Smooth muscle cell (in vitro differentiated cells): ENCODE measurements around the gene STK32C. TPM values are rescaled to one million over a fixed set of nuclear protein-coding genes. Genes with fewer than 3 reads are reported as not detected.

Experiments used
- DNase-seq: peaks from one replicate; lab custom pipeline; 2025; ENCODE audit not compliant: unreplicated experiment; lab: John Stamatoyannopoulos, UW
- H2AFZ ChIP-seq: fragments of 200-600 bp; sonication (generic); 2 replicates; pipeline ENCODE4 v1.6.0; 2016; ENCODE audit warnings: antibody characterized with exemption, low read depth, mild to moderate bottlenecking
- H3F3A ChIP-seq: fragments of 200-600 bp; sonication (generic); 2 replicates; pipeline ENCODE4 v1.6.0; 2017; ENCODE audit warnings: antibody characterized with exemption, low read depth
- H3K27ac ChIP-seq: fragments of 200-600 bp; sonication (generic); 2 replicates; pipeline ENCODE4 v1.5.1; 2016; ENCODE audit warnings: low read depth, mild to moderate bottlenecking
- H3K27me3 ChIP-seq: fragments of 200-600 bp; sonication (generic); 2 replicates; pipeline ENCODE4 v1.6.1; 2016; ENCODE audit warnings: low read depth, mild to moderate bottlenecking
- H3K36me3 ChIP-seq: fragments of 200-600 bp; sonication (generic); 2 replicates; pipeline ENCODE4 v1.5.1; 2016; ENCODE audit warnings: low read depth
- H3K4me1 ChIP-seq: fragments of 200-600 bp; sonication (generic); 2 replicates; pipeline ENCODE4 v1.5.1; 2016; ENCODE audit warnings: low read depth
- H3K4me2 ChIP-seq: fragments of 200-600 bp; sonication (generic); 2 replicates; pipeline ENCODE4 v1.6.0; 2016; ENCODE audit warnings: mild to moderate bottlenecking
- H3K4me3 ChIP-seq: fragments of 200-600 bp; sonication (generic); 2 replicates; pipeline ENCODE4 v1.5.1; 2016; ENCODE audit warnings: mild to moderate bottlenecking
- H3K79me2 ChIP-seq: fragments of 200-600 bp; sonication (generic); 2 replicates; pipeline ENCODE4 v1.6.0; 2016; ENCODE audit warnings: low read depth, mild to moderate bottlenecking
- H3K9ac ChIP-seq: fragments of 200-600 bp; sonication (generic); 2 replicates; pipeline ENCODE4 v1.6.0; 2016; ENCODE audit warnings: low read depth
- H3K9me3 ChIP-seq: fragments of 200-600 bp; sonication (generic); replicated peaks from 2 replicates; pipeline ENCODE4 v1.5.1; 2016; ENCODE audit warnings: low read depth
- H4K20me1 ChIP-seq: fragments of 200-600 bp; sonication (generic); 2 replicates; pipeline ENCODE4 v1.6.0; 2016; ENCODE audit warnings: low read depth
- WGBS: methylation state at CpG from one replicate; pipeline ENCODE4 v1.1.7; 2016; ENCODE audit warnings: low lambda C conversion rate; 5-methylcytosine and 5-hydroxymethylcytosine counted together
- polyA plus RNA-seq: library from polyadenylated mRNA; unstranded; fragments of >200 nt; fragmentation: Nextera tagmentation; extraction: Ambion mirVana; gene quantifications from 2 replicates; pipeline ENCODE4 v1.2.1, GENCODE V29; 2016
- total RNA-seq: library from RNA; depleted of rRNA; stranded (reverse); fragments of >200 nt; gene quantifications from 2 replicates; pipeline ENCODE4 v1.2.3, GENCODE V29; 2014
- TF ChIP-seq, protein P1 (sequence below): fragments of 200-600 bp; sonication (generic); IDR thresholded peaks from 2 replicates; pipeline ENCODE4 v1.5.1; 2017; ENCODE audit warnings: borderline replicate concordance, mild to moderate bottlenecking, antibody characterized with exemption; ENCODE audit not compliant: insufficient read depth, poor library complexity, severe bottlenecking

Gene STK32C
- total and polyA plus RNA-seq, 2 experiments from 2014 or later = 2.3 to 13.2 TPM

DNA sequence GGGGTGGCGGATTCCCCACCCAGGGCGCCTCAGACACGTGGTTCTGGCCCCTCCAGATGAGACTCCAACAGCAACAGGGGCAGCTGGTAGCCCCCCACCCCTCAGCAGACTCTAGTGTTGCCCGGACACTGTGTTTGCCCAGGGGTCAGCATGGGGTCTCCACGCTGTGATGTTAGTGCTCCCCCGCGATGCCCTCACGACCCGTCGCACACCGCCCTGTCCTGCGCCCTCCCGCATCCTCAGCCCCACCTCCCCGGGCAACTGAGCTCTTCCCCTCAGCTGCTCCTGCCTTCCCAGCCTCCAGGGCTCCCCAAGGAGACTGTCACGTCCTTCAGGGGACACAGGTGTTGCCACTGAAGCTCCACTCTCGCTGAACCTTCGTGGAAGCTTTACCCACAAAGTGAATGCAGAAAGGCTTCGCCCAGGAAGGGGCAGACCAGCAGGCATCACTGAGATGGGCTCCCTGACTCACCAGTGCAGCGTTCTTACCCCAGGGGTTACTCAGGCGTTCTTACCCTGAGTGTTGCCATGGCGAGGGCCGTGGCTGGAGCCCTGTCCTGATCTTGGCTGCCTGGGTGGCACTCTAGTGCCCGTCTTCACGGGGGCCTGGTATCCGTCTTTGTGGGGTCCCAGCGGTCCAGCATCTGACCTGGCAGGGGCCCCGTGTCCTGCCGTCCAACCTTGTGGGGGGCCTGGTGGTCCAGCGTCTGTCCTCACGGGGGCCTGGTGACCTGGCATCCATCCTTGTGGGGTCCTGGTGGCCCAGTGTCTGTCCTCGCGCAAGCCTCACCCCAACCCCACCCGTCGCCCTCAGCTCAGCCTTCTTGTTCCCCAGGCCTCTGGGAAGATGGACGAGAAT is 106.4 kb downstream of the STK32C start:
- H3K4me3 ChIP-seq = no peak overlapping the region
- H3K79me2 ChIP-seq = no peaks in the 10 kb centered on the region
- DNase-seq = no peak
- no peaks in the 10 kb centered on the region for H3F3A ChIP-seq
- no peaks in the 10 kb centered on the region for H3K27me3 ChIP-seq
- no peak overlapping the region for H3K4me2 ChIP-seq
- 94% methylated on average over 33 of the region's 35 CpGs for whole genome bisulfite sequencing
- H3K9me3 ChIP-seq = no peaks in the 10 kb centered on the region
- no peak overlapping the region for H3K27ac ChIP-seq
- TF ChIP-seq, protein P1, sequence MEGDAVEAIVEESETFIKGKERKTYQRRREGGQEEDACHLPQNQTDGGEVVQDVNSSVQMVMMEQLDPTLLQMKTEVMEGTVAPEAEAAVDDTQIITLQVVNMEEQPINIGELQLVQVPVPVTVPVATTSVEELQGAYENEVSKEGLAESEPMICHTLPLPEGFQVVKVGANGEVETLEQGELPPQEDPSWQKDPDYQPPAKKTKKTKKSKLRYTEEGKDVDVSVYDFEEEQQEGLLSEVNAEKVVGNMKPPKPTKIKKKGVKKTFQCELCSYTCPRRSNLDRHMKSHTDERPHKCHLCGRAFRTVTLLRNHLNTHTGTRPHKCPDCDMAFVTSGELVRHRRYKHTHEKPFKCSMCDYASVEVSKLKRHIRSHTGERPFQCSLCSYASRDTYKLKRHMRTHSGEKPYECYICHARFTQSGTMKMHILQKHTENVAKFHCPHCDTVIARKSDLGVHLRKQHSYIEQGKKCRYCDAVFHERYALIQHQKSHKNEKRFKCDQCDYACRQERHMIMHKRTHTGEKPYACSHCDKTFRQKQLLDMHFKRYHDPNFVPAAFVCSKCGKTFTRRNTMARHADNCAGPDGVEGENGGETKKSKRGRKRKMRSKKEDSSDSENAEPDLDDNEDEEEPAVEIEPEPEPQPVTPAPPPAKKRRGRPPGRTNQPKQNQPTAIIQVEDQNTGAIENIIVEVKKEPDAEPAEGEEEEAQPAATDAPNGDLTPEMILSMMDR = no peak
- H3K36me3 ChIP-seq = no peaks in the 10 kb centered on the region
- no peaks in the 10 kb centered on the region for H4K20me1 ChIP-seq
- no peak overlapping the region for H2AFZ ChIP-seq
- no peaks in the 10 kb centered on the region for H3K4me1 ChIP-seq
- H3K9ac ChIP-seq = no peak overlapping the region

DNA sequence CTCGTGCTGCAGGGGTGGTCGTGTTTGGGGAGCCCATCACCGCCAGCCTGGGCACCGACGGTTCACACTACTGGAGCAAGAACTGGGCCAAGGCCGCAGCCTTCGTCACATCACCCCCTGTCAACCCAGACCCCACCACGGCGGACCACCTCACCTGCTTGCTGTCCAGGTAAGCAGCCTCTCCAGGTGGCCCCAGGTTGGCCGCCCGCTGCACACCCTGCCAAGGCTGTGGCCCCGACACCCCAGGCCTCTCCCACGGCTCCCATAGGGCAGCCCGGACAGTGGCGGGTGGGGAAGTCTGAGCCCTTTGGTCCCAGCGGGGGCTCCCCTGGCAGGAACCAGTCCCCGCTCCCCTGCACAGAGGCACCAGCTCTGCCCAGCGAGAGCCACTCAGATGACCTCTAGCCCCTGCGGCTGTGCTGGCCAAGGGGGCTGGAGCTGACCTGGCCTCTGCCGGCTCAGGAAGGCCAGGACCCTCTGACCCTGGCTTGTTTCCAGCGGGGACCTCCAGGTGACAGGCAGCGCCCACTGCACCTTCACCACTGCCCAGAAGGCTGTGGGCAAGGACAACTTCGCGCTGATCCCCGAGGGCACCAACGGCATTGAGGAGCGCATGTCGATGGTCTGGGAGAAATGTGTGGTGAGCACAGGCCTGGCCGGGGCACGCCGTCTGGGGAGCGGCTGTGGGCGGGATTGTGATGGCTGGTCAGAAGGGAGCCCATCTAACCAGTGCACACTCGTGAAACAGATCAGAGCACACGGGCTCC is 107.2 kb downstream of the STK32C start:
- no peak overlapping the region for H2AFZ ChIP-seq
- no peaks in the 10 kb centered on the region for H3K27me3 ChIP-seq
- WGBS = 95% methylated on average over 32 of the region's 35 CpGs
- no peaks in the 10 kb centered on the region for H4K20me1 ChIP-seq
- no peak overlapping the region for H3K9ac ChIP-seq
- H3K27ac ChIP-seq = no peak overlapping the region
- no peaks in the 10 kb centered on the region for H3K36me3 ChIP-seq
- no peaks in the 10 kb centered on the region for H3K79me2 ChIP-seq
- H3K4me2 ChIP-seq = no peak overlapping the region
- no peaks in the 10 kb centered on the region for H3K4me1 ChIP-seq
- no peaks in the 10 kb centered on the region for H3F3A ChIP-seq
- no peak for DNase-seq
- no peaks in the 10 kb centered on the region for H3K9me3 ChIP-seq
- H3K4me3 ChIP-seq = no peak overlapping the region
- TF ChIP-seq, protein P1 = no peak

DNA sequence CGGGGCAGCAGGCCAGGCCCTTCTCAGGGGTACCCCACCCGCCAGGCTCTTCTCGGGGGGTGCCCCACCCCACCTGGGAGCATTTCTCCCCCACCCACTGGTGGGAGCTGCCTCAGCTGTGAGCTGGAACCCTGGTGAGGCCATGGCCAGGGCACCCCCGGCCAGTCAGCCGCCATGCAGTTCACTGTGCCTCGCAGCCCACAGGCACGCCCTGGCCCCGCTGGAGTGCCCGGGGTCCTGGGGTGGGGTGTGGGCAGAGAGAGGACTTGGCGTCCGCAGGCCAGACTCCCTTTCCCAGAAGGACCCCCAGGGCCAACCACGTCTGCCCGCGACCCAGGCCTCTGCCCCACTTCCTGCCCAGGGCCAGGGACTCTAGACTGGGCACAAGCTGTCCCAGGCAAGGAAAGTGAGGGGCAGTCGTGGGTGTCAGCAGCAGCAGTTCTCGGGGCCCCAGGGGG is 107.9 kb downstream of the STK32C start:
- Histone ChIP-seq H3K9me3 (no peaks in the 10 kb centered on the region), H3K9ac (no peak overlapping the region), H3K36me3 (no peaks in the 10 kb centered on the region), H3K4me3 (no peak overlapping the region), H3K27ac (no peak overlapping the region), H3F3A (no peaks in the 10 kb centered on the region), H3K4me2 (no peak overlapping the region), H4K20me1 (no peaks in the 10 kb centered on the region), H3K79me2 (no peaks in the 10 kb centered on the region), H2AFZ (no peak overlapping the region), H3K4me1 (no peaks in the 10 kb centered on the region), H3K27me3 (no peaks in the 10 kb centered on the region)
- TF ChIP-seq, protein P1 = no peak
- DNase-seq = no peak
- 97% methylated on average over 12 of the region's 16 CpGs for WGBS
